Breast epithelium (tissue), 3 donors: ENCODE data around the gene FAM124A.

Source experiments
- POLR2A ChIP-seq: fragments of 450-650 bp; IDR thresholded peaks from one replicate; pipeline ENCODE4 v1.6.1; 2016; ENCODE audit warnings: antibody characterized with exemption, mild to moderate bottlenecking, moderate library complexity
- POLR2AphosphoS5 ChIP-seq, 3 donors: sonication (generic); formaldehyde crosslinking; IDR thresholded peaks; one replicate each; pipeline ENCODE4 v1.6.1; 2017; ENCODE audit warnings: antibody characterized with exemption in 3 of 3
- TF ChIP-seq, protein P1 (sequence below), 3 donors: fragments of 450-650 bp; IDR thresholded peaks; one replicate each; pipeline ENCODE4 v1.5.1; 2016 to 2017; ENCODE audit warnings: antibody characterized with exemption in 3 of 3, mild to moderate bottlenecking in 3 of 3, moderate library complexity in 3 of 3

DNA sequence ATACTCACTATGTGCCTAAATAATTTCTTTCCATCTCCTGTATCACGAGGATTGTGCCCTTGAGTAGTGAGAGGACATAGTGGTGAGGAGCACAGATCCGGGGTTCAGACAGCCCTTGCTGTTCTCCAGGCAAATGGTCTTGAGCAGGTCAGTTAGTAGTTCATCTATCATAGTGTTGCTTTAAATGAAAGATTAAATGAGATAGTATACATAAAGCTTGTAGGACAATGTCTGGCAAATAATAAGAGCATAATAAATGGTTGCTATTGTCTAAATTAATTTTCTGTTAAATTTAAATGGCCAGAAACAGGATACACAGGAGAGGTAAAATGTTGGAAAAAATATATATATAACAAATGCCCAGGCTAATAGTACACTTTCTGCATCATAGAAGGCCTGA, 23.4 kb downstream of the FAM124A start:
- TF ChIP-seq, protein P1, sequence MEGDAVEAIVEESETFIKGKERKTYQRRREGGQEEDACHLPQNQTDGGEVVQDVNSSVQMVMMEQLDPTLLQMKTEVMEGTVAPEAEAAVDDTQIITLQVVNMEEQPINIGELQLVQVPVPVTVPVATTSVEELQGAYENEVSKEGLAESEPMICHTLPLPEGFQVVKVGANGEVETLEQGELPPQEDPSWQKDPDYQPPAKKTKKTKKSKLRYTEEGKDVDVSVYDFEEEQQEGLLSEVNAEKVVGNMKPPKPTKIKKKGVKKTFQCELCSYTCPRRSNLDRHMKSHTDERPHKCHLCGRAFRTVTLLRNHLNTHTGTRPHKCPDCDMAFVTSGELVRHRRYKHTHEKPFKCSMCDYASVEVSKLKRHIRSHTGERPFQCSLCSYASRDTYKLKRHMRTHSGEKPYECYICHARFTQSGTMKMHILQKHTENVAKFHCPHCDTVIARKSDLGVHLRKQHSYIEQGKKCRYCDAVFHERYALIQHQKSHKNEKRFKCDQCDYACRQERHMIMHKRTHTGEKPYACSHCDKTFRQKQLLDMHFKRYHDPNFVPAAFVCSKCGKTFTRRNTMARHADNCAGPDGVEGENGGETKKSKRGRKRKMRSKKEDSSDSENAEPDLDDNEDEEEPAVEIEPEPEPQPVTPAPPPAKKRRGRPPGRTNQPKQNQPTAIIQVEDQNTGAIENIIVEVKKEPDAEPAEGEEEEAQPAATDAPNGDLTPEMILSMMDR (IDR thresholded peaks at IDR 0.05): no peak
- TF ChIP-seq POLR2A (no peak), POLR2AphosphoS5 (IDR thresholded peaks at IDR 0.05) (no peak)
